Calu3 (cell line): ENCODE results near the gene CD80. TPM values are rescaled to one million over a fixed set of nuclear protein-coding genes. Genes with fewer than 3 reads are reported as not detected.

Experiments used
- BruUV-seq: library from RNA; stranded (reverse); fragments of 400-500 nt; replicated peaks from 2 replicates; lab custom pipeline; 2021; lab: Mats Ljungman, UMichigan
- CTCF ChIA-PET: fragments of 300-600 bp; sonication (Branson Sonifier 250); formaldehyde crosslinking; loops from one replicate; lab custom pipeline; 2022; ENCODE audit warnings: antibody characterized with exemption; lab: Charles Lee
- DNase-seq: peaks from one replicate; pipeline ENCODE4 v3.0.0; 2022
- H3K27ac Mint-ChIP-seq: one replicate; pipeline ENCODE4 v1.8.0; 2022; ENCODE audit warnings: mixed read lengths; ENCODE audit not compliant: unreplicated experiment
- H3K27me3 Mint-ChIP-seq: one replicate; pipeline ENCODE4 v1.8.0; 2022; ENCODE audit warnings: mixed read lengths; ENCODE audit not compliant: unreplicated experiment
- H3K36me3 Mint-ChIP-seq: one replicate; pipeline ENCODE4 v1.8.0; 2022; ENCODE audit warnings: mild to moderate bottlenecking, moderate library complexity, mixed read lengths; ENCODE audit not compliant: insufficient read depth, unreplicated experiment
- H3K4me1 Mint-ChIP-seq: one replicate; pipeline ENCODE4 v1.8.0; 2022; ENCODE audit warnings: mild to moderate bottlenecking, low read depth, mixed read lengths; ENCODE audit not compliant: unreplicated experiment
- H3K4me3 Mint-ChIP-seq: one replicate; pipeline ENCODE4 v1.8.0; 2022; ENCODE audit warnings: mild to moderate bottlenecking, low read depth, moderate library complexity, mixed read lengths; ENCODE audit not compliant: unreplicated experiment
- H3K9me3 Mint-ChIP-seq: one replicate; pipeline ENCODE4 v1.8.0; 2022; ENCODE audit warnings: low read depth, mixed read lengths; ENCODE audit not compliant: unreplicated experiment
- CTCF ChIP-seq: fragments of 200-600 bp; IDR thresholded peaks from one replicate; pipeline ENCODE4 v1.8.0; 2022; ENCODE audit warnings: antibody characterized with exemption; ENCODE audit not compliant: unreplicated experiment
- intact Hi-C: fragments of 100-400 bp; cut with micrococcal nuclease; formaldehyde crosslinking; loops from one replicate; pipeline ENCODE4 v1.10.0; 2022; ENCODE audit not compliant: unreplicated experiment
- total RNA-seq: library from RNA; stranded (reverse); gene quantifications from 2 replicates; pipeline ENCODE4 v1.2.3, GENCODE V29; 2022

CD80 gene
- total RNA-seq, 1 experiment from 2014 or later, result not detected

GRCh38 chr3:119529883-119530282, 29.5 kb downstream of the CD80 start:
- H3K27me3 Mint-ChIP-seq, result no peaks in the 10 kb centered on the region

DNA sequence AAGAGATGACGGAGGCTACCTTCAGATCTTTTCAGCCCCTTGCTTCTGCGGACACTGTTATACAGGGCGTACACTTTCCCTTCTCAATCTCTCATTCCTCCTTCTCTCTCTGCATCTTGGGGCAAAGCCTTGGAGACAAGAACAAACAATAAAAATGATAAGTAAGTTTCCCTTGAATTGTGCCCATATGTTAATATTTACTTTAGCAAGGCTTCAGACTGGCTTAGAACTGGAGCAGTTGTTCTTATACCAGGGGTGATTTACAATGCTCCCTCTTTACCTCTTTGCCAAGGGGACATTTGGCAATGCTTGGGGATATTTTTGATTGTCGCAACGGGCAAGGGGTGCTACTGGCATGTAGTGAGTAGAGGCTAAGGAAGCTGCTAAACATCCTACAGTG, 31.7 kb downstream of the CD80 start:
- no peak overlapping the region for H3K27ac Mint-ChIP-seq
- no peak for DNase-seq
- no peaks in the 10 kb centered on the region for H3K9me3 Mint-ChIP-seq
- H3K27me3 Mint-ChIP-seq, result no peaks in the 10 kb centered on the region
- intact Hi-C loops, result loop anchor here (10.0 kb wide), 1 partner anchor 157 kb away; no protein-coding TSS in a partner anchor
- CTCF ChIA-PET, result no interaction called here
- no TSS peak for BruUV-seq
- H3K4me1 Mint-ChIP-seq, result no peaks in the 10 kb centered on the region
- no peaks in the 10 kb centered on the region for H3K36me3 Mint-ChIP-seq
- no peak overlapping the region for H3K4me3 Mint-ChIP-seq
- no peak for TF ChIP-seq CTCF

More at GRCh38 chr3:119529883-119530282, 29.5 kb downstream of the CD80 start:
- Mint-ChIP-seq H3K36me3 (no peaks in the 10 kb centered on the region), H3K4me1 (no peaks in the 10 kb centered on the region), H3K27ac (no peak overlapping the region), H3K4me3 (no peak overlapping the region), H3K9me3 (no peaks in the 10 kb centered on the region)
- no peak for TF ChIP-seq CTCF
- intact Hi-C loops, result loop anchor here (10.0 kb wide), 1 partner anchor 155 kb away; no protein-coding TSS in a partner anchor
- no peak for DNase-seq
- CTCF ChIA-PET, result interaction anchor here (0.9 kb wide), 1 partner anchor 32 kb away, joined by 4 read pairs; the partner anchor contains the start of gene TIMMDC1
- no TSS peak for BruUV-seq

DNA sequence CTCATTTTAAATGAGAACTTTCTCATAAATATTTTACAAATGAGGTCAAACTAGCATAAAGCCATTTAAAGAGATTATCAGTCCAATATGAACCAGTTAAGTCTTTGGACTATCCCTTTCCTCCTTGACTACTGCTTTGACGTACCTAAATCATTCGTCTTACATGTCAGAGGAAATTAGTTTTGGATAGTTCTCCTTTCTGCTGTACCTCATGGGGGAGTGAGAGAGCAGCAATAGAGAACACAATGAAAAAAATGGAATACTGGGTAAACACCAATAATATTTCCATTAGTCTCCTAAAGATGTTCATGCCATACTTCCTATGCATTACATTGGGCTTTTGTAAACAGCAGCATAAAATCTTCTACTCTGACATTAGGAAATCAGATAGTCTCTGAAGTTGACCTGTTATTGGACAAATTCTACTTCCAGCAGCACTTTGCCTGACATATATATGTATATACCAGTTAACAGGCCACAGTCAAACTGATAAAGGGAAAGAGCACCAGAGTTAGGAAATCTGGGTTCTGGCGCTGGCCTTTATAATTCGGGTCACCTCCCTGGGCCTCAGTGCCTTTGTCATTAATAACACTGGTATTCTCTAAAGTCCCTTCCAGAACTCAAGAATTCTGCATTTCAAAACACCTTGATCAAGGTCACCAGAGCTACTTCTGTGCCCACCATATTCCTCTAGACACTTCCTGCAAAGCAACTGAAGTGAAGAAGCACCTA, 34.3 kb downstream of the CD80 start:
- DNase-seq, result peak; percentile 2
- Mint-ChIP-seq H3K4me1 (no peaks in the 10 kb centered on the region), H3K4me3 (no peak overlapping the region), H3K27ac (no peak overlapping the region), H3K27me3 (no peaks in the 10 kb centered on the region), H3K36me3 (no peaks in the 10 kb centered on the region), H3K9me3 (no peaks in the 10 kb centered on the region)
- CTCF ChIA-PET, result interaction anchor here (0.6 to 1.1 kb wide), 2 partner anchors 27 to 687 kb away, joined by 3 read pairs; partner anchors contain the start of gene TIMMDC1
- intact Hi-C loops, result loop anchor here (1.0 to 10.0 kb wide), 2 partner anchors 33 to 160 kb away; no protein-coding TSS in a partner anchor
- no peak for TF ChIP-seq CTCF
- no TSS peak for BruUV-seq

DNA sequence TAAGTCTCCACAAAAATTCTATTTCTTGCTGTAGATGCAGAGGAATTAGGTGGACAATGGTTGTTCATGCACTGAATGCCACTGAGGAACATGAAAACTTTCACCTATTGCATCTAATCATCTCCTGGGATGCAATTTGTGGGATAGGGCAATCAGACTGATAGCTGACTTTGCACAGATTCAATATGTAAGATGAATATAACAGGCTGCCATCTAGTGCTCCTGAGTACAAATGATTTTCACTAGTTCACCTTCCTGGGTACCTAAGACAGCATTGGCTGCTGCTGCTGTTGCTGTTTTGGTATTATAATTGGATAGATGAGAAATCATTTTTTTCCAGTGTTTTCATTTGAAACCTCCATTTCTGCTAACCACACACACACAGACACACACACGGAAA, 41.4 kb downstream of the CD80 start:
- Mint-ChIP-seq H3K4me1 (no peaks in the 10 kb centered on the region), H3K27me3 (no peaks in the 10 kb centered on the region), H3K36me3 (peaks cover 12% of the 10 kb centered on the region), H3K9me3 (peaks cover 2% of the 10 kb centered on the region), H3K27ac (no peak overlapping the region), H3K4me3 (no peak overlapping the region)
- TF ChIP-seq CTCF, result no peak
- intact Hi-C loops, result no loop called here
- BruUV-seq, result no TSS peak
- no peak for DNase-seq
- CTCF ChIA-PET, result no interaction called here
